Body of pancreas (tissue), 4 donors: ENCODE data around the gene HOXC5. TPM values are rescaled to one million over a fixed set of nuclear protein-coding genes. Genes with fewer than 3 reads are reported as not detected.

Experiments
- ATAC-seq: fragments of 150-250 bp; one replicate; pipeline ENCODE4 v1.9.1; 2016
- DNase-seq, 4 donors: peaks; one replicate each; pipeline ENCODE4 v3.0.0-alpha.2; 2019
- H3K27ac ChIP-seq, 4 donors: fragments of 200-600 bp; sonication (generic); 1 replicate in 3 of 4; 2 replicates in 1 of 4; pipeline versions ENCODE4 v1.5.1 to v1.6.1; 2016 to 2019; ENCODE audit warnings: mild to moderate bottlenecking in 1 of 4, mixed read lengths in 1 of 4, moderate library complexity in 1 of 4
- H3K27me3 ChIP-seq, 2 donors: fragments of 200-600 bp; sonication (generic); one replicate each; pipeline ENCODE4 v1.6.0; 2016; ENCODE audit warnings: mild to moderate bottlenecking in 1 of 2
- H3K36me3 ChIP-seq, 2 donors: fragments of 200-600 bp; sonication (generic); replicated peaks in 1 of 2; 2 replicates each; pipeline ENCODE4 v1.5.1; 2016; ENCODE audit warnings: low read depth in 2 of 2; ENCODE audit not compliant: insufficient read depth in 1 of 2
- H3K4me1 ChIP-seq: fragments of 200-600 bp; sonication (generic); one replicate; pipeline ENCODE4 v1.6.0; 2016
- H3K4me3 ChIP-seq, 2 donors: fragments of 200-600 bp; sonication (generic); 1 replicate in 1 of 2; 2 replicates in 1 of 2; pipeline ENCODE4 v1.5.1; 2016 to 2019
- H3K9me3 ChIP-seq, 3 donors: fragments of 200-600 bp; sonication (generic); 1 replicate in 2 of 3; 2 replicates in 1 of 3; pipeline ENCODE4 v1.5.1; 2016
- POLR2A ChIP-seq, 3 donors: fragments of 450-650 bp; IDR thresholded peaks; one replicate each; pipeline ENCODE4 v1.6.1; 2016; ENCODE audit warnings: antibody characterized with exemption in 3 of 3, mild to moderate bottlenecking in 2 of 3
- WGBS, 2 donors: methylation state at CpG; one replicate each; pipeline ENCODE4 v1.1.5; 2017; 5-methylcytosine and 5-hydroxymethylcytosine counted together
- intact Hi-C: fragments of 100-400 bp; cut with DNase I; formaldehyde crosslinking; loops from one replicate; pipeline ENCODE4 v1.15.1; 2023
- total RNA-seq, 2 donors: library from RNA; depleted of rRNA; stranded (reverse); fragments of >200 nt; gene quantifications; one replicate each; pipeline ENCODE4 v1.1.0, GENCODE V29; 2016
- TF ChIP-seq, protein P1 (sequence below), 7 experiments: fragments of 450-650 bp in 4 of 7; fragments of 200-600 bp in 3 of 7; sonication (generic) in 3 of 7; IDR thresholded peaks; one replicate each; pipeline ENCODE4 v1.5.1; 2016 to 2019; ENCODE audit warnings: antibody characterized with exemption in 7 of 7

Gene HOXC5
- total RNA-seq, 2 donors from 2014 or later: not detected

DNA sequence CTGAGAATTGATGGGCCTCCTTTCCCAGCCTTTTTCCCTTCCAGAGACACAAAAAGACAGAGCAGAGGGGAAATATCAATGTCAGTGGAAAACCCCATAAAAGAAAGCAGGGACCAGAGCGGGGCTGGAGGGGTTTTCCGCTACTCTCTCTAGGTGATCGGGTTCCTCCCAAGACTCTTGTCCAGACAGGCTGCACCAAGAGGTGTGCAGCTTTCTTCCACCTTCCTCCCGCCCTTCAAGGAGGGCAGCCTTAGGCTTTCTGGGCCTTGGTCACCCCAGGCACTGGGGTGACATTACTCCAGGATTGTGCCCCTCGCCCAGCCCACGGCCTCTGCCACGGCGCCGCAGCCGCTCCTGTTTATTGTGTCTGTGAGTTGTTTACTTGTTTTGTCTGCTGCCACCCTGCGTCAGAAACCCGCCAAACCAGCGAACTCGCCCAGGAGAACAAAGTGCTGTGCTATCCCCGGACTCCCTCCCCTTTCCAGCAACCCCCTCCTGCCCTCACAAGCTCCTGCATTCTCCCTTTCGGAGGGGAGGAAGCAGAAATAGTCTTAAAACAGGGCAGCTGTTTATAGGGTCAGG lies 11.3 kb upstream of the HOXC5 start:
- no peaks in the 10 kb centered on the region for H3K9me3 ChIP-seq
- intact Hi-C loops: no loop called here
- TF ChIP-seq POLR2A (IDR thresholded peaks at IDR 0.05): no peak
- H3K4me3 ChIP-seq: no peak overlapping the region
- H3K27ac ChIP-seq: no peak overlapping the region
- ATAC-seq (no peak), DNase-seq (no peak)
- peaks cover 25% of the 10 kb centered on the region for H3K4me1 ChIP-seq
- WGBS, 2 donors: 31 to 53% methylated on average over 16 of the region's 16 CpGs
- no peaks in the 10 kb centered on the region for H3K36me3 ChIP-seq
- H3K27me3 ChIP-seq: peaks cover 0 to 13% of the 10 kb centered on the region in 2 donors

DNA sequence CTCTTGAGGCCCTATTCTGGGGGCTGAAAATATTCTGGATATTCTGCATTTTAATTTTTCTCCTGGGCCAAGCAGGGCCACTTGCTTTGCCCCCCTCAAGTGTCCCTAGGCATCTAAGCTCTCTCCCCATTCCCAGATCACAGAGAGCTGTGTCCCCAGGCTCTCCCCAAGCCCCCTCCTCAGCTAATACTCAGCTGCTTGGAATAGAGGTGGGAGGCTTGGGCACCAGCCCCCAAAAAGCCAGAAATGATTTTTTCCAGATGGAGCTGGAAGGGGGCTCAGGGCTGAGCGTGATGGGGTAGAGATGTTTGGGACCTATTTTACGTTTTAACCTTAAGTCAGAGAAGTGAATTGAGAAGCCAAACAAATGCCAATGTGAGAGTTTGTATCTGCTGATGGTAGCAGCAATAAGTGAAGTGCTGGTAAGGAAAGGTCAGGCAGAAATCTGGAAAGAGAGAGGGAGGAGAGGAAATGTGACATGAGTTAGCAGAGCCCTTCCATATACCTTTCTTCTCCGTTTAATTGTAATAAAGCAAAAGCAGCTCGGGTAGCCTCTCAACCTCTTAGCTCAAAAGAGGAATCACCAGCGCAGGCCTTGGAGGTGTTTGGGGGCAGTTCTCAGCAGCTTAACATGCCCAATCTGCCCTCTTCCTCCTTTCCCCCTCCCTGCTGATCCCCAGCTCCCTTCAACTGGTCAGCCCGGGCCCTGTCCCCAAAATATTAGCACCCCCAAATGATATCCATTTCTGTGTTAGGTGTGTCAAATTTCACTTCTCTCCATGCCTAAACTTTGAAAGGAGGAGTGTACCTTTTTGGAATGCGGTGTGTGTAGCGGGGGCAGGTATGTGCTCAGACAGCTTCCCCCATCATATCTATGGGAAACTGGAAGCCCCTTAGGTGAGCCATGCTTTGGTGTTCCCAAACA lies 9.6 kb upstream of the HOXC5 start:
- ATAC-seq (no peak), DNase-seq (no peak)
- WGBS, 2 donors: 29 to 37% methylated on average over 8 of the region's 8 CpGs
- Histone ChIP-seq H3K9me3 (no peaks in the 10 kb centered on the region), H3K27me3 (peaks cover 0 to 16% of the 10 kb centered on the region in 2 donors), H3K4me1 (peaks cover 15% of the 10 kb centered on the region), H3K27ac (no peak overlapping the region), H3K36me3 (no peaks in the 10 kb centered on the region), H3K4me3 (no peak overlapping the region)
- TF ChIP-seq, protein P1, sequence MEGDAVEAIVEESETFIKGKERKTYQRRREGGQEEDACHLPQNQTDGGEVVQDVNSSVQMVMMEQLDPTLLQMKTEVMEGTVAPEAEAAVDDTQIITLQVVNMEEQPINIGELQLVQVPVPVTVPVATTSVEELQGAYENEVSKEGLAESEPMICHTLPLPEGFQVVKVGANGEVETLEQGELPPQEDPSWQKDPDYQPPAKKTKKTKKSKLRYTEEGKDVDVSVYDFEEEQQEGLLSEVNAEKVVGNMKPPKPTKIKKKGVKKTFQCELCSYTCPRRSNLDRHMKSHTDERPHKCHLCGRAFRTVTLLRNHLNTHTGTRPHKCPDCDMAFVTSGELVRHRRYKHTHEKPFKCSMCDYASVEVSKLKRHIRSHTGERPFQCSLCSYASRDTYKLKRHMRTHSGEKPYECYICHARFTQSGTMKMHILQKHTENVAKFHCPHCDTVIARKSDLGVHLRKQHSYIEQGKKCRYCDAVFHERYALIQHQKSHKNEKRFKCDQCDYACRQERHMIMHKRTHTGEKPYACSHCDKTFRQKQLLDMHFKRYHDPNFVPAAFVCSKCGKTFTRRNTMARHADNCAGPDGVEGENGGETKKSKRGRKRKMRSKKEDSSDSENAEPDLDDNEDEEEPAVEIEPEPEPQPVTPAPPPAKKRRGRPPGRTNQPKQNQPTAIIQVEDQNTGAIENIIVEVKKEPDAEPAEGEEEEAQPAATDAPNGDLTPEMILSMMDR (IDR thresholded peaks at IDR 0.05): no peak
- no peak for TF ChIP-seq POLR2A (IDR thresholded peaks at IDR 0.05)
- intact Hi-C loops: no loop called here

DNA sequence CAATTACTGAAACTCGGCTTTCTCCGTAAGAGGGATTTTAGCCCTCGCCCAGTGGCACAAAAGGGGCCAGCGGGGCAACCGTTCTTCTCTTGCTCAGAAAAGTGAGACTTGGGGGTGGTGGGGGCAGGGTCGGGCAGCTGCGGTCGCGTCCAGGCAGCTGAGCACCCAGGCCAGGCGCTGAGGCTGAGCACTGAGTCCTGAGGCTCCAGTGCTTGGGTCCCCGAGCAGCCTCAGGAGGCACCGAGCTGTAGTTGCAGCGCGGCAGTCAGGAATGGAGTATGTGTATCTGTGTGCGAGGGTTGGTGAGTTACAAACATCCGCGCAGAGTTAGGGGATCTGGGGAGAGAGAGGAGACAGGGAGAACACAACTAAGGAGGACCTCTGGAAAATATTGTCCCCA lies 8.7 kb upstream of the HOXC5 start:
- no peaks in the 10 kb centered on the region for H3K9me3 ChIP-seq
- H3K36me3 ChIP-seq: no peaks in the 10 kb centered on the region
- 23 to 38% methylated on average over 17 of the region's 17 CpGs for WGBS, 2 donors
- peaks cover 20% of the 10 kb centered on the region for H3K4me1 ChIP-seq
- TF ChIP-seq, protein P1 (IDR thresholded peaks at IDR 0.05): no peak
- TF ChIP-seq POLR2A (IDR thresholded peaks at IDR 0.05): no peak
- H3K4me3 ChIP-seq: no peak overlapping the region
- ATAC-seq: no peak
- no peak for DNase-seq
- peaks cover 0 to 22% of the 10 kb centered on the region in 2 donors for H3K27me3 ChIP-seq
- intact Hi-C loops: no loop called here
- H3K27ac ChIP-seq: no peak overlapping the region

DNA sequence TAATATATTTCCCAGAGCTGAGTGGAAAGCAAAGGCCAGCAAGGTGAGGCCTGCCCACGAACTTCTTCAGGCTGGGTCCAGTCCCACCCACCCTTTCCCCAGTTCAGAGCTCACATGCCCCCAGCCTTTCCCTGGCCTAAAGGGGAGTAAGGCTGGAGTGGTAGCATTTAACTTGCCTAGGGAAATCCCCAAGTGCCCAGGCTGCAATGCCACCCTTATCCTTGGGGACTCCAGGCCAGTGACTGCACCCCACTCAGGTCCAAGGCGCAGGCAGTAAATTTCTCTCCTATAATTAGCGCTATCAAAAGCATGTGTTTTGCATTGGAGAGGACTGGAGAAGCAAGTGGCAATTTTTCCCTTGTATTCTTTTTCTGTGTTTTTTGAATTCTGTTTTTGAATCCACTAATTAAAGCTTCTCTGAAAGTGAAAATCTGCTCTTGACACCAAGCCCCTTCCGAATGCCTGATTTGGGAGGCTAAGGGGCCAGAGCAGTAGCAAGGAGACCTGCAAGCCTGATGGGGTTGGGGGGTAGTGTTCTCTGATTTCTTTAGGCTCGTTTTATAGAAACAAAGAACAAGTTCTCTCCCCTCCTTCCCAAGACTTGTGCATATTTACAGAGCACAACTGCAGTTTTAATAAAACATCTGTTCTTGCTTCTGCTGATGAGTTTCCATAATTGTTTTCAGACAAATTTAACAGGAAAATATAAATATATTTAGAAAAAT lies 8.1 kb upstream of the HOXC5 start:
- intact Hi-C loops: no loop called here
- peaks cover 0 to 22% of the 10 kb centered on the region in 2 donors for H3K27me3 ChIP-seq
- WGBS, 2 donors: 44 to 53% methylated on average over 5 of the region's 5 CpGs
- DNase-seq (no peak), ATAC-seq (no peak)
- no peak overlapping the region for H3K4me3 ChIP-seq
- H3K36me3 ChIP-seq: no peaks in the 10 kb centered on the region
- peaks cover 18% of the 10 kb centered on the region for H3K4me1 ChIP-seq
- H3K9me3 ChIP-seq: no peaks in the 10 kb centered on the region
- H3K27ac ChIP-seq: no peak overlapping the region
- no peak for TF ChIP-seq POLR2A (IDR thresholded peaks at IDR 0.05)
- TF ChIP-seq, protein P1 (IDR thresholded peaks at IDR 0.05): no peak
